Measurements from ENCODE around the gene ELL. TPM values are rescaled to one million over a fixed set of nuclear protein-coding genes. Genes with fewer than 3 reads are reported as not detected.

The ELL gene
- total and polyA plus RNA-seq, 2 donors (not counting 3 experiments of a cell fraction or from before 2014, with no cell fraction given), result 9.9 to 18.2 TPM

DNA sequence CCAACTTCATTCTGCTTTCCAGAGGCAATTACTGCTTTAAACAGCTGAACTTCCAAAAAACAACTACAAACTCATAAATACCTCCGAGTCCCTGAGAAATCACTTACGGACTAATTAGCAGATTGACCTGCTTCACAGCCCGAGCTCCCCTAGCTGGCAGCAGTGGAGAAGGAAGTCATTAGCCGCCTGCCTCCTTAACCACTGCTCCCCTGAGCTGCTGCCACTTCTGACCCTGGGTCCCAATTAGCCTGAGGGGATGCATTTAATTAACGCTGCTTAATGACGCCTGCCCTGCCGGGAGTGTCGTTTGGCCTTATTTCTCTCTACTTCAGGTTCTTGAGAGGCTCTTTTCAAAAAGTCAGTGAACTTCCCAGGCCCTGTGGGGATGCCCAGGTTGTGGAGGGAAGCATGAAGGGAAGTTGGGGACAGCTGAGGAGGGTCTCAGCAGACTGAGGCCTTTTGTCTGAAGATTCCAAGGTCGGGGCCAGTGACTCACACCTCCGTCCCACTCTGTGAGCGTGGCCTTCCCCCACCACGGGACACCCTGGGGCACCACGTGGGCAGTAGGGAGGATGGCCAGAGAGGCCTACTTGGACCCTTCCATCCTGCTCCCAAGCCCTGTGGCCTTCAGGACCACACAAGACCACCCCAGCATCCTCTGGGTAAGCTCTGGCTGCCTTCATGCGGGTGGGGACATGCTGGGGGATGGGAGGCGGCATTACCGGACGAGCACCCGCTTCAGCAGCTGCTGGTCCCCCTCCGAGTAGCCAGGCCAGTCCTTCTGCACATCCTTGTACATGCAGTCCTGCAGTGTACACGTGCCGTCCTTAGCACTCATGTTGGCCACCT, 64.2 kb downstream of the ELL start:
- Histone ChIP-seq H3K4me1 (ENCODE audit: control insufficient read depth, extremely low read depth, insufficient read depth, low read length) (peaks cover 10% of the 10 kb centered on the region), H3K9ac (replicated peaks; ENCODE audit: extremely low read depth, insufficient read depth, low read length) (no peak overlapping the region), H3K27ac (ENCODE audit: insufficient read depth, low read depth, low read length) (no peak overlapping the region), H3K9me1 (replicated peaks; ENCODE audit: control insufficient read depth, extremely low read depth, insufficient read depth, low read length) (no peaks in the 10 kb centered on the region), H3K79me2 (ENCODE audit: control insufficient read depth, insufficient read depth, low read length) (no peaks in the 10 kb centered on the region), H3K27me3 (ENCODE audit: control insufficient read depth in 2 of 2, insufficient read depth in 2 of 2, low read length in 2 of 2) (no peaks in the 10 kb centered on the region), H3K4me2 (ENCODE audit: insufficient read depth, low read length) (no peak overlapping the region), H4K20me1 (replicated peaks; ENCODE audit: control insufficient read depth, extremely low read depth, insufficient read depth, low read length) (no peaks in the 10 kb centered on the region), H3K9me3 (replicated peaks; ENCODE audit: control insufficient read depth, insufficient read depth, low read length) (no peaks in the 10 kb centered on the region), H3K4me3 (replicated peaks in 1 of 3; ENCODE audit: insufficient read depth in 1 of 3, low read depth in 1 of 3, low read length in 3 of 3) (no peak overlapping the region), H2AFZ (ENCODE audit: low read depth, low read length) (no peak overlapping the region), H3K36me3 (ENCODE audit: control insufficient read depth in 2 of 2, extremely low read depth in 1 of 2, insufficient read depth in 2 of 2, low read length in 2 of 2) (peaks cover 0 to 26% of the 10 kb centered on the region in 2 experiments)
- no peak for TF ChIP-seq GATA2 (IDR thresholded peaks at IDR 0.05; ENCODE audit: insufficient read depth, insufficient read length, low read depth, low read length)
- POLR2A ChIA-PET, result interaction anchor here (0.7 kb wide), 1 partner anchor 172 kb away, joined by 3 read pairs; no protein-coding TSS in a partner anchor
- dilution Hi-C loops (cut with MboI; ENCODE audit: extremely low pct_ligation_motif_present, low sequenced_read_pairs), result no loop called here
- CTCF ChIA-PET, result interaction anchor here (1.2 kb wide), 1 partner anchor 13 kb away, joined by 4 read pairs; no protein-coding TSS in a partner anchor
- intact Hi-C loops (cut with micrococcal nuclease), result loop anchor here (10.0 kb wide), 1 partner anchor 457 kb away; the partner anchor contains the start of genes COPE and DDX49
- FAIRE-seq (no peak), DNase-seq (ENCODE audit: low read depth, low spot score) (no peak)
- no TSS peak for BruUV-seq (replicated peaks)

DNA sequence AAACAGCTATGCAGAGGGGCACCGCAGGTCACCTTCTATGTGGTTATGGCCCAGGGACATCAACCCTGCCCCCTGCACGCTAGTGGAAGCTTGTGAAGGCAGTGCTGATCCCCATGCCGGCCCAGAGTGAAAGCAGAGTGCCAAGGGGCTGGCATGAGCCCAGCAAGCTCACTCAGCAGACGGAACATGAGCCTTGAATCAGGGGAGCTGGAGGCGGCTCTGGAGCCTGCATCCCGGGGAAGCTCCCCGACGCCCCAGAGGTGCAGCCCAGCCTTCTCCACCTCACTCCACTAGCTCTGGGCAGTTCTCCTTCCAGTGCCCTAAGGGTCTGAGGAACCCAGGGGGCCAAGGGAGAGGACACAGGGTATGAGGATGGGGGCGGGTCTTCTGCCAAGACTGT, 64.9 kb downstream of the ELL start:
- FAIRE-seq (no peak), DNase-seq (ENCODE audit: low read depth, low spot score) (no peak)
- BruUV-seq (replicated peaks), result no TSS peak
- ChIA-PET POLR2A (interaction anchor here (0.7 kb wide), 1 partner anchor 172 kb away, joined by 3 read pairs; no protein-coding TSS in a partner anchor), CTCF (interaction anchor here (1.2 kb wide), 1 partner anchor 13 kb away, joined by 4 read pairs; no protein-coding TSS in a partner anchor)
- H3K27me3 ChIP-seq (ENCODE audit: control insufficient read depth in 2 of 2, insufficient read depth in 2 of 2, low read length in 2 of 2), result no peaks in the 10 kb centered on the region
- H3K36me3 ChIP-seq (ENCODE audit: control insufficient read depth in 2 of 2, extremely low read depth in 1 of 2, insufficient read depth in 2 of 2, low read length in 2 of 2), result peaks cover 0 to 26% of the 10 kb centered on the region in 2 experiments
- dilution Hi-C loops (cut with MboI; ENCODE audit: extremely low pct_ligation_motif_present, low sequenced_read_pairs), result no loop called here
- intact Hi-C loops (cut with micrococcal nuclease), result loop anchor here (10.0 kb wide), 1 partner anchor 458 kb away; the partner anchor contains the start of genes COPE and DDX49
- no peaks in the 10 kb centered on the region for H3K9me1 ChIP-seq (replicated peaks; ENCODE audit: control insufficient read depth, extremely low read depth, insufficient read depth, low read length)
- H2AFZ ChIP-seq (ENCODE audit: low read depth, low read length), result no peak overlapping the region
- TF ChIP-seq MYC (IDR thresholded peaks at IDR 0.05; ENCODE audit: low read depth, low read length), result no peak
- no peak for TF ChIP-seq EZH2 (IDR thresholded peaks at IDR 0.05; ENCODE audit: borderline replicate concordance, low read depth, low read length, severe bottlenecking)
- no peak for TF ChIP-seq POLR2A (IDR thresholded peaks at IDR 0.05; ENCODE audit: low read depth, low read length)
- TF ChIP-seq, protein P1, sequence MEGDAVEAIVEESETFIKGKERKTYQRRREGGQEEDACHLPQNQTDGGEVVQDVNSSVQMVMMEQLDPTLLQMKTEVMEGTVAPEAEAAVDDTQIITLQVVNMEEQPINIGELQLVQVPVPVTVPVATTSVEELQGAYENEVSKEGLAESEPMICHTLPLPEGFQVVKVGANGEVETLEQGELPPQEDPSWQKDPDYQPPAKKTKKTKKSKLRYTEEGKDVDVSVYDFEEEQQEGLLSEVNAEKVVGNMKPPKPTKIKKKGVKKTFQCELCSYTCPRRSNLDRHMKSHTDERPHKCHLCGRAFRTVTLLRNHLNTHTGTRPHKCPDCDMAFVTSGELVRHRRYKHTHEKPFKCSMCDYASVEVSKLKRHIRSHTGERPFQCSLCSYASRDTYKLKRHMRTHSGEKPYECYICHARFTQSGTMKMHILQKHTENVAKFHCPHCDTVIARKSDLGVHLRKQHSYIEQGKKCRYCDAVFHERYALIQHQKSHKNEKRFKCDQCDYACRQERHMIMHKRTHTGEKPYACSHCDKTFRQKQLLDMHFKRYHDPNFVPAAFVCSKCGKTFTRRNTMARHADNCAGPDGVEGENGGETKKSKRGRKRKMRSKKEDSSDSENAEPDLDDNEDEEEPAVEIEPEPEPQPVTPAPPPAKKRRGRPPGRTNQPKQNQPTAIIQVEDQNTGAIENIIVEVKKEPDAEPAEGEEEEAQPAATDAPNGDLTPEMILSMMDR (IDR thresholded peaks at IDR 0.05; ENCODE audit: extremely low read depth in 1 of 2, insufficient read depth in 1 of 2, low read depth in 1 of 2, low read length in 2 of 2), result no peak
- no peak overlapping the region for H3K4me2 ChIP-seq (ENCODE audit: insufficient read depth, low read length)
- no peaks in the 10 kb centered on the region for H3K9me3 ChIP-seq (replicated peaks; ENCODE audit: control insufficient read depth, insufficient read depth, low read length)
- H3K9ac ChIP-seq (replicated peaks; ENCODE audit: extremely low read depth, insufficient read depth, low read length), result no peak overlapping the region
- H3K4me3 ChIP-seq (replicated peaks in 1 of 3; ENCODE audit: insufficient read depth in 1 of 3, low read depth in 1 of 3, low read length in 3 of 3), result no peak overlapping the region
- H3K79me2 ChIP-seq (ENCODE audit: control insufficient read depth, insufficient read depth, low read length), result no peaks in the 10 kb centered on the region
- peaks cover 10% of the 10 kb centered on the region for H3K4me1 ChIP-seq (ENCODE audit: control insufficient read depth, extremely low read depth, insufficient read depth, low read length)
- no peak overlapping the region for H3K27ac ChIP-seq (ENCODE audit: insufficient read depth, low read depth, low read length)
- H4K20me1 ChIP-seq (replicated peaks; ENCODE audit: control insufficient read depth, extremely low read depth, insufficient read depth, low read length), result no peaks in the 10 kb centered on the region
